ENCODE results near the gene DHRS13. TPM values are rescaled to one million over a fixed set of nuclear protein-coding genes. Genes with fewer than 3 reads are reported as not detected.
A peak's percentile ranks its signal among the peaks of the same experiment; 100 is the strongest.
"Not testable (repeated sequence)": the region's sequence is repeated elsewhere in the genome, so short reads cannot be mapped to it uniquely, and the experiment has no call there.

The DHRS13 gene
- total and polyA plus RNA-seq, 2 donors, result 8.5 to 8.8 TPM

DNA sequence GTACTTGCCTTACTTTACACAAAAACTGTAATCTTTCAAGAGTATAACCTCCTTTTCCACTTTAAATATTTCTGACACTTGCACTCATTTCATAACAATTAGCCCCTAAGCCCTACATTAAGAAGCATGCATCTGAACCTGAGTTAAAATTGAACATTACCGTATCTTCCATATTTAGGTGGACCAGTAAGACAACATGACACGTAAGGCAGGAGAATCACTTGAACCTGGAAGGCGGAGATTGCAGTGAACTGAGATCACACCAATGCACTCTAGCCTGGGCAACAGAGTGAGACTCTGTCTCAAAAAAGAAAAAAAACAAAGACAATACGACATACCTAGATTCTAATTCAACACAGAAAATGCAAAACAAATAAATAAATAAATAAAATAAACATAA, 41.5 kb upstream of the DHRS13 start:
- H3K27ac ChIP-seq (ENCODE audit: low read depth), result no peak overlapping the region
- H3K36me3 ChIP-seq (ENCODE audit: insufficient read depth), result peaks cover 1% of the 10 kb centered on the region
- H3K4me1 ChIP-seq (ENCODE audit: insufficient read depth), result peaks cover 3% of the 10 kb centered on the region
- DNase-seq (ENCODE audit: extremely low spot score), result no peak
- H3K4me3 ChIP-seq (ENCODE audit: low read depth, low read length), result no peak overlapping the region
- WGBS, result 85% methylated on average over 4 of the region's 4 CpGs

DNA sequence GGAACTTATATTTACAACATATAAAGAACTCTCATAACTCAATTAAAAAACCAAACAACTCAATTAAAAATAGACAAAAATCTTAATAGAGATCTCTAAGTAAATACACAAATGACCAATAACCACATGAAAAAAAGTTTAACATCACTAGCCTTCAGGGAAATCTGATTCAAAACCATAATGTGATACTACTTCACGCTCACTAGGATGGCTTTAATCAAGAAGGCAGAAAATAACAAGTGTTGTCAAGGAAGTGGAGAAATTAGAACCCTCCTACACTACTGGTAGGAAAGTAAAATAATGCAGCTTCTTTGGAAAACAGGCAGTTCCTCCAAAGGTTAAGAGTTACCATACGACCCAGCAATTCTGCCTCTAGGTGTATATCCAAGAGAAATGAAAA, 40.0 kb upstream of the DHRS13 start:
- no peak overlapping the region for H3K4me3 ChIP-seq (ENCODE audit: low read depth, low read length)
- WGBS, result 91% methylated on average over 2 of the region's 2 CpGs
- H3K4me1 ChIP-seq (ENCODE audit: insufficient read depth), result peaks cover 3% of the 10 kb centered on the region

GRCh38 chr17:28941251-28941650, 38.4 kb upstream of the DHRS13 start:
- Histone ChIP-seq H3K4me3 (ENCODE audit: low read depth, low read length) (no peak overlapping the region), H3K36me3 (ENCODE audit: insufficient read depth) (peaks cover 1% of the 10 kb centered on the region), H3K27ac (ENCODE audit: low read depth) (no peak overlapping the region), H3K4me1 (ENCODE audit: insufficient read depth) (peaks cover 1% of the 10 kb centered on the region)
- DNase-seq (ENCODE audit: extremely low spot score), result no peak
- WGBS, result 27% methylated on average over 1 of the region's 1 CpG

More for the DNA sequence above, 40.0 kb upstream of the DHRS13 start:
- Histone ChIP-seq H3K27ac (ENCODE audit: low read depth) (no peak overlapping the region), H3K36me3 (ENCODE audit: insufficient read depth) (peaks cover 1% of the 10 kb centered on the region)
- DNase-seq (ENCODE audit: extremely low spot score), result no peak

DNA sequence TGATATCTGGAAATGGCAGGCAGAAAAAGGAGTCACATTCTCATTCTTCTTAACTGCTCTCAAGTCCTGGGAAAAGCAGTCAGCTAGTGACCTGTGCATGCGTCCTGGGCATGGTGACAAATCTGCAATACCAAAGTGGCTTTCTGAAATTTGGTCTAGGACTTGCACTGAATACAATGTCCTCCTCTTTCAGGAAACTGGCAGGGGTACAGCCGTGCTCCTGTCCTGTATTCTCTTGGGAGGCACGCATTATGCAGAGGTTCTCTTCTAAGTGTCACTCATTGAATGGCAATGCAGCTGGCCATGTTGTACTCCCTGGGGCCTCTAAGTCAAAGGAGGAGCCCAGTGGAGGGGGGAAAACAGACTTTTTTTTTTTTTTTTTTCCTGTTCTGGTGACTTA, 37.8 kb upstream of the DHRS13 start:
- no peak overlapping the region for H3K4me3 ChIP-seq (ENCODE audit: low read depth, low read length)
- WGBS, result 70% methylated on average over 3 of the region's 3 CpGs
- H3K27ac ChIP-seq (ENCODE audit: low read depth), result no peak overlapping the region
- no peaks in the 10 kb centered on the region for H3K4me1 ChIP-seq (ENCODE audit: insufficient read depth)
- peaks cover 1% of the 10 kb centered on the region for H3K36me3 ChIP-seq (ENCODE audit: insufficient read depth)
- no peak for DNase-seq (ENCODE audit: extremely low spot score)

DNA sequence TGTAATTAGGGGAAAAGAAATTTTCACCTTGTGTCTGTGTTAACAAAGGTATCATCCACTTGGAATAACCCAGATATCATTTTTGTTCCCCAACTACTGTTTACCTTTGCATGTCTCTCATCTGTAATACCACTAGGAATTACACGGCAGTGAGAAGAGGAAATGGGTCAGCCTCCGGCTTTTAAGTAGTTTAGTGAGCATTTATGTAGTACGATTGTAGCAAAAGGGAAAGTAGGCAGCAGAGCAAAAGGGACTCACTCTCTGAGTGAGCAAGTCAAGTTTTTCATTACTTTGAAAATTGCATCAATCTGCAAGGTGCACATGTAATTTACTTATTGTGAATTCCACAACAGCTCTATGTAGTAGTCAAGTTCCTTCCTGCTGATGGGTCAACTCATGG, 37.3 kb upstream of the DHRS13 start:
- peaks cover 1% of the 10 kb centered on the region for H3K36me3 ChIP-seq (ENCODE audit: insufficient read depth)
- H3K4me3 ChIP-seq (ENCODE audit: low read depth, low read length), result no peak overlapping the region
- DNase-seq (ENCODE audit: extremely low spot score), result no peak
- H3K4me1 ChIP-seq (ENCODE audit: insufficient read depth), result no peaks in the 10 kb centered on the region
- no peak overlapping the region for H3K27ac ChIP-seq (ENCODE audit: low read depth)
- WGBS, result 63% methylated on average over 3 of the region's 3 CpGs

DNA sequence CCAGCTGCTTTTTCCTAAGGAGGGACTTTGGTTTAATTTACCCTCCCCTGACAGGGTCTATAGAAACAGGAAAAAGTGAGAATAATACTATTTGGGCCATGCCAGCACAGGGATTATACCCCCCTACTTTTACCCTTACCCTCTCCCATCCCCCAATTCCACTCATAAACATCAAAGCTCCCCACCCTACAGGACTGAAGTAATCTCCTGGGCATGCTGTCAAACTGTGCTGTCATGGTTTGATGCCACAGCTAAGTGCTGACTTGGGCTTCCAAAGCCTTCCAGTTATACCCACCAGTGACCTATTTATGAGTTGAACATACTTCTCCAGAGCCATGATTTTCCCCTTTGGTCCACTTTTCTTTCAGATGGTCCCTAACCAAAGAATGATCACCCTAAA, 35.7 kb upstream of the DHRS13 start:
- H3K36me3 ChIP-seq (ENCODE audit: insufficient read depth), result peaks cover 1% of the 10 kb centered on the region
- H3K4me1 ChIP-seq (ENCODE audit: insufficient read depth), result no peaks in the 10 kb centered on the region
- no peak overlapping the region for H3K27ac ChIP-seq (ENCODE audit: low read depth)
- DNase-seq (ENCODE audit: extremely low spot score), result no peak
- no peak overlapping the region for H3K4me3 ChIP-seq (ENCODE audit: low read depth, low read length)

DNA sequence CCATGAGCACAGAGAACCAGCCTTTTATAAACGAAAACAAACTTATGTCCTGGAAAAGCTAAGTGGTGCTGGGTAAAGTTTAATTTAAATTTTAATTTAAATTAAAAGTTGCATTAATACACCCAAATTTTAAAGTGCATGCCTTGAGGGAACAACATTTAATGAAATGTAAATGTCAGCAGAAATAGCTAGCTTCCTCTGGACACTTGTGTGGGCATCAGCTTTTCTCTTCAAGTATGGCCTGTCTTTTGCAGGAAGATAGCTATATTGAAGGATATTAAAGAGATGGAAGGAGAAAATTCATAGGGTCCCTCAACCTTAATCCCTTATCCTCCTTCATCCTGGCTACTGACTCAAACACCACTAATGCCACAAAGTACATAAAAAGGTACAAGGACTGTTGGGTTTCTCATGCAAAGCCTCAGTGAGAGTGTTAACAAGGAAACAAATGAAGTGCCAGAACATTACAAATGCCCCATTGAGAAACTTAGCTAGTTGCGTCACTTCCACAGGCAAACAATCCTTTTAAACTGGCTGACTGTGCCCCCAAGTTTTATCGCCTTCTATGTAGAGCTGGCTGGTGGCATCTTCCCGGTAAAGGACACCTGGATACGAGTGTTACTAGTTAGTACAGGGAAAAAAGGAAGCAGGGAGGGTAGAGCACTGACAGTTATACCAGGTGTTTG, 34.3 kb upstream of the DHRS13 start:
- WGBS, result 80% methylated on average over 5 of the region's 5 CpGs
- Histone ChIP-seq H3K4me1 (ENCODE audit: insufficient read depth) (no peaks in the 10 kb centered on the region), H3K36me3 (ENCODE audit: insufficient read depth) (no peaks in the 10 kb centered on the region), H3K4me3 (ENCODE audit: low read depth, low read length) (no peak overlapping the region), H3K27ac (ENCODE audit: low read depth) (no peak overlapping the region)
- DNase-seq (ENCODE audit: extremely low spot score), result no peak

DNA sequence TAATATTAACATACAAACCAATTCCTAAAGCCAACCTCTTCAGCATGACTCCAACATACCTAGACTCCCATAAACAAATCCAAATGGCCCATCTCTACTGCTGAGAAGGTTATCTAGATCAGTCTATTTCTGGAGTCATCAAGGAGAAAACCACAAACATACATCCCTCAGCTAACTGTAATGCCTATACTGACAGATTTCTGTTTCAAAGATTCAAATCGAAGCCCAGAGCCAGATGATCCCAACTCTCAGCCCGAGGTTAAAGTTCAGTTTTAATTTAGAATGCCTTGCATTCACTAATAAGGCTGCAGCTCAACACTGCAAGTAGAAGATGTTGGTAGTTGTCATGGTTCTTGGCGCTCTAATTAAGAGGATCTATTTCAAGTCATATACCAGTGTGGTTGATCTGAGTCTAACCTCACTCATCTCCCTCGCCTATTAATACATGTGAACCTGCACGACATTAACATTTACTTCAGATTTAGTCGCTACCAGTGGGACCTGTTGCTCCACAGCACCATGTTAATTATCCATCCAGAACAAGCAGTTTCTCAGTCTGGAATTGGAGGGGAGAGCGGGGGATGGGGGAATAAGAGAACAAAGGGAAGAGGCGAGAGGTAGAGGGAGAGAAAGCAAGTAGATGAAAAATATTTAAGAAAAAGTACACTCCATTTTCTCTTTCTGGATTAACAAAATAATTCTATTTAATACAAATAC, 33.0 kb upstream of the DHRS13 start:
- WGBS, result 89% methylated on average over 8 of the region's 8 CpGs
- Histone ChIP-seq H3K4me3 (ENCODE audit: low read depth, low read length) (no peak overlapping the region), H3K36me3 (ENCODE audit: insufficient read depth) (no peaks in the 10 kb centered on the region), H3K4me1 (ENCODE audit: insufficient read depth) (no peaks in the 10 kb centered on the region), H3K27ac (ENCODE audit: low read depth) (no peak overlapping the region)
- no peak for DNase-seq (ENCODE audit: extremely low spot score)

GRCh38 chr17:28934508-28934907, 31.6 kb upstream of the DHRS13 start:
- H3K4me1 ChIP-seq (ENCODE audit: insufficient read depth), result not testable (repeated sequence)
- 95% methylated on average over 8 of the region's 8 CpGs for WGBS

GRCh38 chr17:28929787-28930186, 26.9 kb upstream of the DHRS13 start:
- Histone ChIP-seq H3K4me1 (ENCODE audit: insufficient read depth) (peaks cover 2% of the 10 kb centered on the region), H3K27ac (ENCODE audit: low read depth) (no peak overlapping the region), H3K4me3 (ENCODE audit: low read depth, low read length) (no peak overlapping the region), H3K36me3 (ENCODE audit: insufficient read depth) (no peaks in the 10 kb centered on the region)
- WGBS, result 90% methylated on average over 2 of the region's 2 CpGs
- DNase-seq (ENCODE audit: extremely low spot score), result no peak

More at GRCh38 chr17:28934508-28934907, 31.6 kb upstream of the DHRS13 start:
- not testable (repeated sequence) for H3K4me3 ChIP-seq (ENCODE audit: low read depth, low read length); DNase-seq (ENCODE audit: extremely low spot score); H3K36me3 ChIP-seq (ENCODE audit: insufficient read depth); H3K27ac ChIP-seq (ENCODE audit: low read depth)

DNA sequence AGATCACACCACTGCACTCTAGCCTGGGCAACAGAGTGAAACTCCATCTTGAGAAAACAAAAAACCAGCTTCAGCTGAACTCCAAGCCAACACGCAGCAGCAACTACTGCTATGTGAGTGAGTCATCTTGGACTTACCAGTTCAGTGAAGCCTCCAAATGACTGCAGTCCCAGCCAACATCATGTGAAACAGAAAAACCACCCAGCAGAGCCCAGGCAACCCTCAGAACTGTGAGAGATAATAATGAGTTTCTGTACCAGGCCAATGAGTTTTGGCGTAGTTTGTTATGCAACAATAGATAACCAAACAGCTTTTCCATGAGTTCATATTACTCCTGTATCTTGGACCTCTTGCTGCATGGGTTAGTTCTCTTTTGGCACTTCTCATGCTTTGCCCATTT, 25.2 kb upstream of the DHRS13 start:
- H3K36me3 ChIP-seq (ENCODE audit: insufficient read depth), result peaks cover 3% of the 10 kb centered on the region
- no peak overlapping the region for H3K4me3 ChIP-seq (ENCODE audit: low read depth, low read length)
- H3K4me1 ChIP-seq (ENCODE audit: insufficient read depth), result peaks cover 2% of the 10 kb centered on the region
- 97% methylated on average over 2 of the region's 2 CpGs for WGBS
- no peak overlapping the region for H3K27ac ChIP-seq (ENCODE audit: low read depth)
- no peak for DNase-seq (ENCODE audit: extremely low spot score)

- DNase-seq (ENCODE audit: extremely low spot score), result no peak
- Histone ChIP-seq H3K4me3 (ENCODE audit: low read depth, low read length) (no peak overlapping the region), H3K36me3 (ENCODE audit: insufficient read depth) (peaks cover 3% of the 10 kb centered on the region), H3K4me1 (ENCODE audit: insufficient read depth) (peaks cover 2% of the 10 kb centered on the region), H3K27ac (ENCODE audit: low read depth) (peak overlapping the region; percentile 46)
- 81% methylated on average over 4 of the region's 4 CpGs for WGBS
These were observed 23.9 kb upstream of the DHRS13 start for GRCh38 chr17:28926786-28927185.

GRCh38 chr17:28926366-28926765, 23.5 kb upstream of the DHRS13 start:
- Histone ChIP-seq H3K4me3 (ENCODE audit: low read depth, low read length) (no peak overlapping the region), H3K4me1 (ENCODE audit: insufficient read depth) (peaks cover 2% of the 10 kb centered on the region), H3K36me3 (ENCODE audit: insufficient read depth) (peaks cover 3% of the 10 kb centered on the region), H3K27ac (ENCODE audit: low read depth) (peak overlapping the region; percentile 46)
- no peak for DNase-seq (ENCODE audit: extremely low spot score)
- WGBS, result 82% methylated on average over 2 of the region's 2 CpGs

DNA sequence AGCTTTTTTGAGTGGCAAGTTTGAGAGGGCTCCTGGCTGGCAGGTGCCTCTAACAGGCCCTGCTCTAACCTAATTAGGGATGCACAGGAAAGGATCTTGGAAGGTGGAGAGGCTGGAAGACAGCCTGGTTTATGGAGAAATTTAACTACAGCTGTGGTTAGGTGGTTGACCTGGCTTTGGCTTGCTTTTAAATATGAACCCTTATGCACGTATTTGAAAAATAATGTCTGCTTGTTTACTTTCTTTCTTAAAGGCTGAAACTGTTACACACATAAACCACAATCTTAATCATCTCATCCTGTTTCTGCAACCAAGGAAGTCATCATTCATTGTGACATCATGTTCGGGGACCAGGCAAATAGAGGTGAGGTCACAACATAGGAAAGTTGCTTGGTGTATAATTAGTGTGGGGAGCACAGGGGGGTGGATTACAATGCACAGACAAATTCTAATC, 23.1 kb upstream of the DHRS13 start:
- Histone ChIP-seq H3K27ac (ENCODE audit: low read depth) (peak overlapping the region; percentile 81), H3K4me3 (ENCODE audit: low read depth, low read length) (no peak overlapping the region), H3K4me1 (ENCODE audit: insufficient read depth) (peaks cover 2% of the 10 kb centered on the region), H3K36me3 (ENCODE audit: insufficient read depth) (peaks cover 3% of the 10 kb centered on the region)
- no peak for DNase-seq (ENCODE audit: extremely low spot score)
- WGBS, result 31% methylated on average over 2 of the region's 2 CpGs

Measured in urinary bladder (tissue), 4 donors.